HG03565 (cell line): ENCODE results near the gene PGBD5.
"Not testable (repeated sequence)": the region's sequence is repeated elsewhere in the genome, so short reads cannot be mapped to it uniquely, and the experiment has no call there.

Source experiments
- ATAC-seq: cut with Tn5 transposase; IDR thresholded peaks from one replicate; pipeline ENCODE4 v1.9.1; 2021; ENCODE audit warnings: mild to moderate bottlenecking, moderate library complexity; ENCODE audit not compliant: unreplicated experiment

Gene PGBD5

GRCh38 chr1:230426246-230427093 lies at the start of gene PGBD5:
TSS of gene PGBD5 (minus strand) at chr1:230426332. CDS start at chr1:230425928, 404 bp downstream.
- ATAC-seq, result peak; percentile 72

DNA sequence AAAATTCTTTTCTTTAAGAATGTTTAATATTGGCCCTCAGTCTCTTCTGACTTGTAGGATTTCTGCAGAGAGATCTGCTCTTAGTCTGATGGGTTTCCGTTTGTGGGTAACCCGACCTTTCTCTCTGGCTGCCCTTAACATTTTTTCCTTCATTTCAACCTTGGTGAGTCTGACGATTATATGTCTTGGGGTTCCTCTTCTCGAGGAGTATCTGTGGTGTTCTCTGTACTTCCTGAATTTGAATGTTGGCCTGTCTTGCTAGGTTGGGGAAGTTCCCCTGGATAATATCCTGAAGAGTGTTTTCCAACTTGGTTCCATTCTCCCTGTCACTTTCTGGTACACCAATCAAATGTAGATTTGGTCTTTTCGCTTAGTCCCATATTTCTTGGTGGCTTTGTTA lies 48.8 kb upstream of the PGBD5 start:
- not testable (repeated sequence) for ATAC-seq

- not testable (repeated sequence) for ATAC-seq
Observed at GRCh38 chr1:230470750-230471149, 44.6 kb upstream of the PGBD5 start.

GRCh38 chr1:230469271-230469670 lies 43.1 kb upstream of the PGBD5 start:
- ATAC-seq, result no peak

- ATAC-seq, result no peak
Observed at GRCh38 chr1:230465691-230466090, 39.6 kb upstream of the PGBD5 start.

GRCh38 chr1:230464671-230465070 lies 38.5 kb upstream of the PGBD5 start:
- no peak for ATAC-seq

GRCh38 chr1:230463760-230464159 lies 37.6 kb upstream of the PGBD5 start:
- no peak for ATAC-seq

GRCh38 chr1:230463326-230463725 lies 37.2 kb upstream of the PGBD5 start:
- no peak for ATAC-seq

DNA sequence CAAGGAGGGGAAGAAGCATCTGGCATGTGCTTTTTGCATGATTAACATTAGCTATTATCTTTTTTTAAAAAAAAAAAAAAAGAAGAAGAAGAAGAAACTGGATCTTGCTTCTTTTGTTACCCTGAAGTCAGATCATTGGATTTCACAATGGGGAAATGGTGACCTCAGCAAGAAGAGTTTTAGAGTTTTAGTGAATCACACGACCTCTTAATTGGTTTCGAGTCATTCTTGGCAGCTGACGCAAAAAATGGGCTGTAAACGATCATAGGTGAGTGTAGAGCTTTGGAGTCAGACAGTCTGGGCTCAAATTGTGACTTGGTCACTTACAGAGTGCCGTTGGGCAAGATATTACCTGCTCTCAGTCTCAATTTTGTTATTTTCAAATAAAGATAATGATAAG lies 33.3 kb upstream of the PGBD5 start:
- ATAC-seq, result no peak

DNA sequence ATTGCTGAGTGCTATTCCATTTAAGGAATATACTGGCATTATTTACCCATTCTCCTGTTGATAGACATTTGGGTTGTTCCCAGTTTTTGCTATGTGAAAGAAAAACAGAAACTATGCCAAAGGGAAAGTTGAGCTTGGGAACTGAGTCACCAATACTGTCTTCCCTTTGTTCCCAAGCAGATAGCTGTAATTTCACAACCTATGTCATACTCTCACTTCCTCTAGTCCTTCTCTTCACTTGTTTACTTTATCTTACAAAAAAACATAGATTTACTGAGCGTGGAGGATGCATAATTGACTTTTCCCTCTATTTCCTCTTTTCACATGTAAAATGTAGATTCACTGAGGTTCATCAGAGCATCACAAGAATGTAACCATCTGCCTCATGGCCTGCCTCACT lies 32.4 kb upstream of the PGBD5 start:
- no peak for ATAC-seq

GRCh38 chr1:230456478-230456877 lies 30.3 kb upstream of the PGBD5 start:
- ATAC-seq, result no peak

- no peak for ATAC-seq
Observed at GRCh38 chr1:230455291-230455690, 29.2 kb upstream of the PGBD5 start.

- no peak for ATAC-seq
Observed at GRCh38 chr1:230453377-230453776, 27.2 kb upstream of the PGBD5 start.

DNA sequence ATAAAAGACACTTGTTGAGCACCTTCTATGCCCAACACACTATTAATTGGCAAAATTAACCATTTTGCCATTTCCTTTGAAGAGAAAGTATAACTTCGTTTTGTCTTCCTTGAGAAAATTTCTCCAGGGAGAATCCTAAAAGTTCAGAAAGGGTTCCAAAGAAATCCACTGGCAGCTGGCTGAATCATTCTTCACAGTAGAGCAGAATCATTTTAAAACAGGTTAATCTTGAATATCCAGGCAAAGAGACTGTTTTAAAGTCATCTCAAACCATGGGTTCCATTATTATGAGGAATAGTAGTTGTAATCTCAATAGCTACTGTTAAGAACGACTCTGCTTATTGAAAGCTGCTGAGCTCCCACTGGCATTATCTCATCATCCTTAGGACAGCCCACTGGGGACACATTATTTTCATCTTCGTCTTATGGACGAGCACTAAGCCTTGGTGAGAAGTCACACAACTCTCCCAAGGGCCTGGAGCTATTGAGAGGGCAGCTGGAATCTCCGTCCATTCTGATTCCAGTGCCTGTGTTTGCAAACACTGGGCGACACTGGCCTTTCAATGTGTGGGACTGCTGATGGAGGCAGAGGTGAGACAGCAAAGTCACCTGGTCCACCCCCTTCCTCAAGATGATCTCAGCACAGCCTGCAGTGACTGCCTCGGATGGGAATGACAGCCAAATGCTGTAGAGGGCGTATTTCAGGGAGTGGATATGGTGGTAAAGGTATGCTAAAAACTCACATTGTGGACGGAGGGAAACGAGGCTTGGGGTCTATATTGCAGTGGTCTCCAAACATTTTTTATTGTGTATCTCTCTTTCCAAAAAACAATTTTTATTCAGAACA lies 15.3 kb upstream of the PGBD5 start:
- ATAC-seq, result no peak

- no peak for ATAC-seq
Observed at GRCh38 chr1:230435108-230435507, 9.0 kb upstream of the PGBD5 start.

GRCh38 chr1:230431527-230431926 lies 5.4 kb upstream of the PGBD5 start:
- no peak for ATAC-seq

GRCh38 chr1:230430499-230430898 lies 4.4 kb upstream of the PGBD5 start:
- no peak for ATAC-seq

DNA sequence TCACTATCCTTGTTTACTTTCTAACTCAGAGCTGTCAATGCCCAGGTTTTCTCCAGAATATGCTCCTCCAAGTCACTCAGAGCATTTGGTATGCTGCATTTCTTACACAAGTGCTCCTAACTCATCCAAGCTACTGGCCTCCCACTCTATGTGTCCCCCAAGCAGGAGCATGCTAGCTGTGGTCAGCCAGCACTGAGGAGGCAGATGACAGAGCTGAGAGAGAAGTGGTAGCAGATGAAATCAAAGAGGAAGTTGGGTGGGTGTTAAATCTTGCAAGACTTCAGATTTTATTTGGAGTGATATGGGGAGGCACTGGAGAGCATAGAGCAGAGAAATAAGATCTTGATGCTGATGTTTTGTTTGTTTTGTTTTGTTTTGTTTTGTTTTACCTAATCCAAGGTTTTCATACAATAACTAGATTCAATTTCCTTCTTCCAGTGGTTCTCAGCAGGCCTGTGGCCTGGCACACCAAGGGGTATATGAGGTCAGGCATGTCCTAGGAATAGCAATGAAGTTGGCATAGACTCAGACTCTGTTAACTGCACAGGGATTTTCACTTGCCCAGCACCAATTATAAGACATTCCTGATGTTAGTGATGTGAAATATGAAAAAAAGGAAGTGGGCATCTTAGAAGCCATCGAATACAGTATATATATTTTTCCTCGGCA lies 3.1 kb upstream of the PGBD5 start:
- ATAC-seq, result no peak

DNA sequence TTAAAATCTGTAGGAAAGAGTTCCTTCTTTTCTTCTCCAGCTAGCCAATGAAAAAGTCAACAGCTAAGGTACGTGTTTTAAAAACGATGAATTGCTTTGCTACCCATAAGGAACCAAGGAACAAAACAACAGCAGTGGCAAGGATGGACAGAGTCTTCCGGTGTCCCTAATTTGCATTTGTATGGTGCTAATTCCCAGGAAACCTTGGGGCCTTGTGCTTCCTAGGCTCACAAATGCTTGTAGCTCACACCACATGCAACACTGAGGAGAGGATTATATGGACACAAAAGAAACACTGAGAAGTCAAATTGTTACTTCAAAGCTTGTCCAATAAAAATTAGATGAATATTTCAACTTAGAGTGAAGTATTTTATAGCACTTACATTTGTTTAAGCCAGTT lies 1.8 kb upstream of the PGBD5 start:
- no peak for ATAC-seq

DNA sequence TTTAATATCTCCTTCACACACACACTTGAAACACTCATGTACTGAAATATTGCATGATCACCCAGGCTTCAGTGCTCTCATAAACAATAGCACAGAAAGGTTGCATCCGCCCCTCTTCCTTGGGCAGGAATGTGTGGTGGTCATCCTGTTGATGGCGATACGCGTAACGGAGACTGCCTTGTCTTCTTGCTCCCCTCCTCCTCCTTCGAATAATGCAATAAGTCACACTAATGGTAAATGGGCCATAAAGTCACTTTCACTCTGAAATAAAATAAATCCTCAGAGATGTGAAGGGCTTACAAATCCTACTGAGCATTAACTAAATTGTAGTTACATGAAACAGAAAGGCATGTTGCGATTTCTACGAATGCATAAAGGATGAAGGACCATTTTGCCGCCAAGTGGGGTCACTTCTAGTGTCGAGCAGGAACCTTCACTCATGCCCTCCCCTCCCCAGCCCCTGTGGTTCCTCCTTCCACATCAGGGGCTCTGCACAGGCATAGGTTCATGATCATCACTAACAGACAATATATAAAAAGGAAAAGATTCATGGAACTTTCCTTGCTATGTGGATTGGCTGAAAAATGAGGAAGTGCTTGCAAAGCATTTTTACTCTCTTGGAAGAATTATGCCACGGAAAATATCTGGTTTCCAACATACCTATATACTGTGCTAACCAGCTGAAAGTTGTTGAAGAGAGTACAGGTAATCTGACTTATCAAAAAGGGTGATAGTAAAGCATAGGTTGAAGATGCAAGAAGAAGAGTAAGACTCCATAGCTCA lies 1.2 kb upstream of the PGBD5 start:
- no peak for ATAC-seq
